Measurements from ENCODE around the gene TPK1. TPM values are rescaled to one million over a fixed set of nuclear protein-coding genes. Genes with fewer than 3 reads are reported as not detected.

Gene TPK1
- total RNA-seq, 1 donor from 2014 or later, result 2.2 TPM

DNA sequence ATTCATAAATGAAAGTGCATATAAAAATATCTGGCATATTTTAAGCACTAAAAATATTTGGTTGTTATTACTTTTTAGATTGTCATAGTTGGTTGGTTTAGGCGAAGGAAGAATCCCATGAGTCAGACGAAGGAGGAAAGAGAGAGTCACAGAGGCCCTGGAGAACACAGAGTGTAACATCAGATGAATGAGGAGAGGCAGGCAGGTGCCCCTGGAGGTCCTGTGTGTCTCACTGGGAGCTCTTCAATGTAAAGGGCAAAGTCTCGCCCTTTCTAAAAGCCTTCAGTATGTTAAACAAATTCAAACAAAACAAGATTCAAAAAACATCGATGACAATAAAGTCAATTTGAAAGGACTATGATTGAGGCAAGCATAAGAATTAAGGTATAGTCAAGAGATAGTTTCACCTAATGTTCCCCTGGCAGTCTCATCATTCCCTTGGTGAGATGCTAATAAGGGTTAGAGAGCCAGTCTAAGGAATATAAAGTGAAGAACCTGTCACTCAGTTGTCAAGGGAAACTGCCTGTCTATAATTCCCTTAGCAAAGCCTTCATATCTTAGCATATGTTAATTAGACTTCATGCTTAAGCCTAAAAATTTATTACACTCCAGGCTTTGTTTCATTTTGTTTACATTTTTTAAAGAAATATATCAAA lies 194.3 kb downstream of the TPK1 start:
- no peak overlapping the region for H3K27ac Mint-ChIP-seq (ENCODE audit: unreplicated experiment)
- Histone ChIP-seq H2AFZ (ENCODE audit: low read depth, low read length) (no peak overlapping the region), H3K9me3 (ENCODE audit: insufficient read depth, low read depth, low read length) (no peaks in the 10 kb centered on the region), H3K4me2 (ENCODE audit: low read length) (no peak overlapping the region), H3K4me1 (ENCODE audit: insufficient read depth, low read length) (no peaks in the 10 kb centered on the region), H3K27ac (ENCODE audit: low read depth, low read length) (no peak overlapping the region), H4K20me1 (ENCODE audit: insufficient read depth, low read length) (no peaks in the 10 kb centered on the region), H3K27me3 (ENCODE audit: insufficient read depth, low read length) (no peaks in the 10 kb centered on the region), H3K36me3 (ENCODE audit: insufficient read depth, low read length) (no peaks in the 10 kb centered on the region), H3K4me3 (ENCODE audit: insufficient read depth, low read depth, low read length) (no peak overlapping the region), H3K9ac (ENCODE audit: low read length) (no peak overlapping the region), H3K79me2 (ENCODE audit: insufficient read depth, low read length) (no peaks in the 10 kb centered on the region)
- DNase-seq (ENCODE audit: low read depth), result no peak
- TF ChIP-seq CTCF (IDR thresholded peaks at IDR 0.05; ENCODE audit: insufficient read depth, low read depth, low read length) (no peak), EZH2 (IDR thresholded peaks at IDR 0.05; ENCODE audit: insufficient read depth, low read length) (no peak)
- no peaks in the 10 kb centered on the region for H3K4me1 Mint-ChIP-seq (ENCODE audit: low read depth, unreplicated experiment)
- no peaks in the 10 kb centered on the region for H3K27me3 Mint-ChIP-seq (ENCODE audit: low read depth, unreplicated experiment)
- H3K9me3 Mint-ChIP-seq (ENCODE audit: unreplicated experiment), result no peaks in the 10 kb centered on the region
- no peaks in the 10 kb centered on the region for H3K36me3 Mint-ChIP-seq (ENCODE audit: low read depth, unreplicated experiment)
- no peak for FAIRE-seq
- H3K4me3 Mint-ChIP-seq (ENCODE audit: unreplicated experiment), result no peak overlapping the region

- Mint-ChIP-seq H3K9me3 (ENCODE audit: unreplicated experiment) (no peaks in the 10 kb centered on the region), H3K27me3 (ENCODE audit: low read depth, unreplicated experiment) (no peaks in the 10 kb centered on the region), H3K36me3 (ENCODE audit: low read depth, unreplicated experiment) (no peaks in the 10 kb centered on the region), H3K27ac (ENCODE audit: unreplicated experiment) (no peak overlapping the region), H3K4me3 (ENCODE audit: unreplicated experiment) (no peak overlapping the region), H3K4me1 (ENCODE audit: low read depth, unreplicated experiment) (no peaks in the 10 kb centered on the region)
- H3K4me1 ChIP-seq (ENCODE audit: insufficient read depth, low read length), result no peaks in the 10 kb centered on the region
- H3K27me3 ChIP-seq (ENCODE audit: insufficient read depth, low read length), result no peaks in the 10 kb centered on the region
- FAIRE-seq, result no peak
- TF ChIP-seq CTCF (IDR thresholded peaks at IDR 0.05; ENCODE audit: insufficient read depth, low read depth, low read length) (no peak), EZH2 (IDR thresholded peaks at IDR 0.05; ENCODE audit: insufficient read depth, low read length) (no peak)
- H3K79me2 ChIP-seq (ENCODE audit: insufficient read depth, low read length), result no peaks in the 10 kb centered on the region
- no peak overlapping the region for H3K27ac ChIP-seq (ENCODE audit: low read depth, low read length)
- H3K9me3 ChIP-seq (ENCODE audit: insufficient read depth, low read depth, low read length), result no peaks in the 10 kb centered on the region
- DNase-seq (ENCODE audit: low read depth), result no peak
- no peak overlapping the region for H3K4me2 ChIP-seq (ENCODE audit: low read length)
- H3K36me3 ChIP-seq (ENCODE audit: insufficient read depth, low read length), result no peaks in the 10 kb centered on the region
- no peak overlapping the region for H2AFZ ChIP-seq (ENCODE audit: low read depth, low read length)
- H3K4me3 ChIP-seq (ENCODE audit: insufficient read depth, low read depth, low read length), result no peak overlapping the region
- no peak overlapping the region for H3K9ac ChIP-seq (ENCODE audit: low read length)
- no peaks in the 10 kb centered on the region for H4K20me1 ChIP-seq (ENCODE audit: insufficient read depth, low read length)
Measured at GRCh38 chr7:144632724-144633123, 203.1 kb downstream of the TPK1 start.

DNA sequence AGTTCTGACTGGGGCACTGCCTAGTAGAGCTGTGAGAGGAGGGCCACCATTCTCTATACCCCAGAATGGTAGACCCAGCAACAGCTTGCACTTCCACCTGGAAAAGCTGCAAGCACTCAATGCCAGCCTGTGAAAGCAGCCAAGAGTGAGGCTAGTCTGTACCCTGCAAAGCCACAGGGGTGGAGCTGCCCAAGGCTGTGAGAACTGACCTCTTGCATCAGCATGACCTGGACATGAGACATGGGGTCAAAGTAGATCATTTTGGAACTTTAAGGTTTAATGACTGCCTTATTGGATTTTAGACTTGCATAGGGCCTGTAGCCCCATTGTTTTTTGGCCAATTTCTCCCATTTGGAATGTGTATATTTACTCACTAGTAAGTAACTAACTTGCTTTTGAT lies 206.3 kb downstream of the TPK1 start:
- no peaks in the 10 kb centered on the region for H3K79me2 ChIP-seq (ENCODE audit: insufficient read depth, low read length)
- no peaks in the 10 kb centered on the region for H4K20me1 ChIP-seq (ENCODE audit: insufficient read depth, low read length)
- H3K4me1 Mint-ChIP-seq (ENCODE audit: low read depth, unreplicated experiment), result no peaks in the 10 kb centered on the region
- H3K4me3 Mint-ChIP-seq (ENCODE audit: unreplicated experiment), result no peak overlapping the region
- no peaks in the 10 kb centered on the region for H3K36me3 Mint-ChIP-seq (ENCODE audit: low read depth, unreplicated experiment)
- H3K27me3 ChIP-seq (ENCODE audit: insufficient read depth, low read length), result no peaks in the 10 kb centered on the region
- no peak overlapping the region for H3K27ac ChIP-seq (ENCODE audit: low read depth, low read length)
- H3K4me2 ChIP-seq (ENCODE audit: low read length), result no peak overlapping the region
- H3K9ac ChIP-seq (ENCODE audit: low read length), result no peak overlapping the region
- TF ChIP-seq CTCF (IDR thresholded peaks at IDR 0.05; ENCODE audit: insufficient read depth, low read depth, low read length) (no peak), EZH2 (IDR thresholded peaks at IDR 0.05; ENCODE audit: insufficient read depth, low read length) (no peak)
- H3K36me3 ChIP-seq (ENCODE audit: insufficient read depth, low read length), result no peaks in the 10 kb centered on the region
- no peak overlapping the region for H3K4me3 ChIP-seq (ENCODE audit: insufficient read depth, low read depth, low read length)
- FAIRE-seq (no peak), DNase-seq (ENCODE audit: low read depth) (no peak)
- H3K9me3 Mint-ChIP-seq (ENCODE audit: unreplicated experiment), result no peaks in the 10 kb centered on the region
- H2AFZ ChIP-seq (ENCODE audit: low read depth, low read length), result no peak overlapping the region
- no peaks in the 10 kb centered on the region for H3K9me3 ChIP-seq (ENCODE audit: insufficient read depth, low read depth, low read length)
- H3K4me1 ChIP-seq (ENCODE audit: insufficient read depth, low read length), result no peaks in the 10 kb centered on the region
- no peaks in the 10 kb centered on the region for H3K27me3 Mint-ChIP-seq (ENCODE audit: low read depth, unreplicated experiment)
- no peak overlapping the region for H3K27ac Mint-ChIP-seq (ENCODE audit: unreplicated experiment)

Data from astrocyte (in vitro differentiated cells and primary cell).